HCT116 (cell line): ENCODE data around the gene ZNF692.

Experiments
- CBX3 ChIP-seq: IDR thresholded peaks from 2 replicates; pipeline ENCODE4 v1.6.1; 2012; ENCODE audit warnings: low read depth
- CEBPB ChIP-seq: IDR thresholded peaks from 2 replicates; pipeline ENCODE4 v1.6.1; 2012; ENCODE audit warnings: low read depth
- EGR1 ChIP-seq: IDR thresholded peaks from 2 replicates; pipeline ENCODE4 v1.6.1; 2012; ENCODE audit warnings: low read depth
- JUND ChIP-seq: IDR thresholded peaks from 2 replicates; pipeline ENCODE4 v1.6.1; 2012
- POLR2A ChIP-seq: IDR thresholded peaks from 2 replicates; pipeline ENCODE4 v1.7.0; 2011; ENCODE audit warnings: borderline replicate concordance; ENCODE audit not compliant: insufficient read depth, insufficient read length; ENCODE audit errors: extremely low read depth
- POLR2AphosphoS5 ChIP-seq: IDR thresholded peaks from 2 replicates; pipeline ENCODE4 v1.6.1; 2011; ENCODE audit warnings: mild to moderate bottlenecking, low read depth, low read length, moderate library complexity
- RAD21 ChIP-seq: IDR thresholded peaks from 2 replicates; pipeline ENCODE4 v1.6.1; 2012; ENCODE audit warnings: low read depth, mild to moderate bottlenecking
- REST ChIP-seq: IDR thresholded peaks from 2 replicates; pipeline ENCODE4 v1.6.1; 2012; ENCODE audit warnings: low read depth
- SP1 ChIP-seq: IDR thresholded peaks from 2 replicates; pipeline ENCODE4 v1.6.1; 2012; ENCODE audit warnings: low read depth
- YY1 ChIP-seq: IDR thresholded peaks from 2 replicates; pipeline ENCODE4 v1.6.1; 2011; ENCODE audit warnings: low read length, low read depth, moderate library complexity, mild to moderate bottlenecking; ENCODE audit not compliant: insufficient replicate concordance; ENCODE audit errors: extremely low read depth
- ZFX ChIP-seq: fragments of 450-650 bp; IDR thresholded peaks from 2 replicates; pipeline ENCODE4 v1.6.1; 2017
- ZNF274 ChIP-seq: fragments of 200-500 bp; sonication (Bioruptor generic); IDR thresholded peaks from 2 replicates; pipeline ENCODE4 v1.6.1; 2014; ENCODE audit warnings: mild to moderate bottlenecking, low read depth, low read length, inconsistent platforms
- TF ChIP-seq, protein P1 (sequence below), 3 experiments: fragments of 200-600 bp in 1 of 3; sonication (generic) in 1 of 3; IDR thresholded peaks in 2 of 3; conservative IDR thresholded peaks in 1 of 3; 2 replicates each; pipeline ENCODE4 v1.5.1; 2012 to 2017; ENCODE audit warnings: low read depth in 2 of 3, low read length in 2 of 3, antibody characterized with exemption in 1 of 3, borderline replicate concordance in 1 of 3, control low read depth in 1 of 3, mild to moderate bottlenecking in 1 of 3, mixed read lengths in 1 of 3, mixed run types in 1 of 3, moderate library complexity in 1 of 3; ENCODE audit not compliant: insufficient read depth in 1 of 3
- TF ChIP-seq, protein P2 (sequence below): IDR thresholded peaks from 2 replicates; pipeline ENCODE4 v1.6.1; 2012

DNA sequence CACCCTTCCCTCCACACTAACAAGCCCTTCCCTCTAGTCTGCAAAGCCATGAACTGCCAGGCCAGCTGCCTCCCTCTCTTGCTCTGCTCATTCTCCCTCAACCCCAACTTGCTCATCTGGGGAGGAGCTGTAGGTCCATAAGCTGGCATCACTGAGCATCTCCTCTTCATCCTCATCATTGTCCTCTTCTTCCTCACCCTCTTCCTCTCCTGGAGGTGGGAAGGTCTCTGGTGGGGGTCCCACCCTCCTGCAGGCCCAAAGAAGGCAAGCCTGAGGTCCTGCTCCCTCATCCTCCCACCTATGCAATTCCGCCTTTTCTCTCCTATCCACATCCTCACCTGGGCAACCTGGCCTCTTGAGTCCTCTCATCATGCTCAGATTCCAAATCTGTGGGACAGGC, 2.7 kb downstream of the ZNF692 start:
- TF ChIP-seq, protein P1, sequence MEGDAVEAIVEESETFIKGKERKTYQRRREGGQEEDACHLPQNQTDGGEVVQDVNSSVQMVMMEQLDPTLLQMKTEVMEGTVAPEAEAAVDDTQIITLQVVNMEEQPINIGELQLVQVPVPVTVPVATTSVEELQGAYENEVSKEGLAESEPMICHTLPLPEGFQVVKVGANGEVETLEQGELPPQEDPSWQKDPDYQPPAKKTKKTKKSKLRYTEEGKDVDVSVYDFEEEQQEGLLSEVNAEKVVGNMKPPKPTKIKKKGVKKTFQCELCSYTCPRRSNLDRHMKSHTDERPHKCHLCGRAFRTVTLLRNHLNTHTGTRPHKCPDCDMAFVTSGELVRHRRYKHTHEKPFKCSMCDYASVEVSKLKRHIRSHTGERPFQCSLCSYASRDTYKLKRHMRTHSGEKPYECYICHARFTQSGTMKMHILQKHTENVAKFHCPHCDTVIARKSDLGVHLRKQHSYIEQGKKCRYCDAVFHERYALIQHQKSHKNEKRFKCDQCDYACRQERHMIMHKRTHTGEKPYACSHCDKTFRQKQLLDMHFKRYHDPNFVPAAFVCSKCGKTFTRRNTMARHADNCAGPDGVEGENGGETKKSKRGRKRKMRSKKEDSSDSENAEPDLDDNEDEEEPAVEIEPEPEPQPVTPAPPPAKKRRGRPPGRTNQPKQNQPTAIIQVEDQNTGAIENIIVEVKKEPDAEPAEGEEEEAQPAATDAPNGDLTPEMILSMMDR (IDR thresholded peaks at IDR 0.05 in 2 of 3, conservative IDR thresholded peaks at IDR 0.05 in 1 of 3; ENCODE audit: borderline replicate concordance in 1 of 3, insufficient read depth in 1 of 3, low read depth in 2 of 3, low read length in 2 of 3) = no peak
- TF ChIP-seq RAD21 (no peak), POLR2AphosphoS5 (no peak), POLR2A (no peak), YY1 (no peak), EGR1 (no peak), CEBPB (no peak), JUND (no peak), ZNF274 (no peak), SP1 (no peak), REST (no peak), ZFX (no peak), CBX3 (no peak)
- TF ChIP-seq, protein P2, sequence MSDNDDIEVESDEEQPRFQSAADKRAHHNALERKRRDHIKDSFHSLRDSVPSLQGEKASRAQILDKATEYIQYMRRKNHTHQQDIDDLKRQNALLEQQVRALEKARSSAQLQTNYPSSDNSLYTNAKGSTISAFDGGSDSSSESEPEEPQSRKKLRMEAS = no peak
